Measurements from ENCODE around the gene RAPGEF4. TPM values are rescaled to one million over a fixed set of nuclear protein-coding genes. Genes with fewer than 3 reads are reported as not detected.

The RAPGEF4 gene
- total and polyA plus RNA-seq, 2 of the 13 experiments (the other 11 are each of a cell fraction or from before 2014, with no cell fraction given), result 0.78 to 0.91 TPM

DNA sequence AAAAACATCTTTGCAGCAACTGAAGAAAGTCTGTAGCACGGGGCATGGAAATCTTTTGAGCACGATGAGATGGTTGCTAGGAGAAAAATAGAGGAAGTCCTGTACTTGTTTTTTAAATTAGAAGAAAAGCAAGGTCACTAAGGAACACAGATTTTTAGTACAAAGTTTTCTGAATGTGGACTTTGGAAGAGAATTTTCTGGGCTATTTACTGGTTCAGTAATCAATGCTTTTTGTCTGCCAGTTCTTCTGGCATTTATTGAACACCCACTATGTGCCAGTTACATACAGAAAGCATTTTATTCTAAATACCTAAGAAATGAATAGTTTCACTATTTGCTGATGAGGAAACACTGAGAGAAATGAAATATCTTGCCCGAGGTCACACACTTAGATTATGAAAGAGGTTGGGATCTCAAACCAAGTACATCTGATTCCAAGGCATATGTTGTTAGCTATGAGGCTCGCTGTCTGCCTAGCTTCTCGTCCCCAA, 324.4 kb downstream of the RAPGEF4 start:
- no peaks in the 10 kb centered on the region for H4K20me1 ChIP-seq (ENCODE audit: insufficient read depth, low read length)
- H3K4me3 ChIP-seq (replicated peaks in 1 of 3; ENCODE audit: insufficient read depth in 1 of 3, low read depth in 2 of 3, low read length in 3 of 3), result no peak overlapping the region
- ChIA-PET POLR2A (no interaction called here), CTCF (ENCODE audit: low intra/inter-chr PET ratio, low total read pairs) (no interaction called here)
- H3K4me1 ChIP-seq (ENCODE audit: insufficient read depth, low read length), result peaks cover 44% of the 10 kb centered on the region
- no peak overlapping the region for H3K27ac ChIP-seq (ENCODE audit: extremely low read length, insufficient read depth, low read length)
- no TSS peak for BruUV-seq (replicated peaks)
- no peak overlapping the region for H2AFZ ChIP-seq (ENCODE audit: low read length)
- no peaks in the 10 kb centered on the region for H3K9me3 ChIP-seq (ENCODE audit: low read length)
- FAIRE-seq (no peak), DNase-seq (ENCODE audit: low spot score) (no peak), ATAC-seq (no peak)
- 34% methylated on average over 5 of the region's 5 CpGs for WGBS (ENCODE audit: low lambda C conversion rate)
- no peak overlapping the region for H3K4me2 ChIP-seq (ENCODE audit: low read depth, low read length)
- H3K9ac ChIP-seq (ENCODE audit: insufficient read depth, low read depth, low read length), result no peak overlapping the region
- in situ Hi-C loops (cut with HindIII; ENCODE audit: extremely low pct_ligation_motif_present, low pct_unique_long_range_greater_than_20kb) (no loop called here), intact Hi-C loops (cut with micrococcal nuclease; ENCODE audit: unreplicated experiment) (no loop called here)
- TF ChIP-seq, protein P1, sequence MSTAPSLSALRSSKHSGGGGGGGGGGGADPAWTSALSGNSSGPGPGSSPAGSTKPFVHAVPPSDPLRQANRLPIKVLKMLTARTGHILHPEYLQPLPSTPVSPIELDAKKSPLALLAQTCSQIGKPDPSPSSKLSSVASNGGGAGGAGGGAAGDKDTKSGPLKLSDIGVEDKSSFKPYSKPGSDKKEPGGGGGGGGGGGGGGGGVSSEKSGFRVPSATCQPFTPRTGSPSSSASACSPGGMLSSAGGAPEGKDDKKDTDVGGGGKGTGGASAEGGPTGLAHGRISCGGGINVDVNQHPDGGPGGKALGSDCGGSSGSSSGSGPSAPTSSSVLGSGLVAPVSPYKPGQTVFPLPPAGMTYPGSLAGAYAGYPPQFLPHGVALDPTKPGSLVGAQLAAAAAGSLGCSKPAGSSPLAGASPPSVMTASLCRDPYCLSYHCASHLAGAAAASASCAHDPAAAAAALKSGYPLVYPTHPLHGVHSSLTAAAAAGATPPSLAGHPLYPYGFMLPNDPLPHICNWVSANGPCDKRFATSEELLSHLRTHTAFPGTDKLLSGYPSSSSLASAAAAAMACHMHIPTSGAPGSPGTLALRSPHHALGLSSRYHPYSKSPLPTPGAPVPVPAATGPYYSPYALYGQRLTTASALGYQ (CRISPR knock-in tag; IDR thresholded peaks at IDR 0.05), result no peak
- TF ChIP-seq ZKSCAN1 (IDR thresholded peaks at IDR 0.05; ENCODE audit: low read length) (peak; percentile 97), KAT2B (IDR thresholded peaks at IDR 0.05; ENCODE audit: borderline replicate concordance, low read depth, low read length) (0 out of 2 replicates have a peak, but pooled peaks have one; percentile 4), GATAD2A (CRISPR knock-in tag; IDR thresholded peaks at IDR 0.05) (peak; percentile 38; the same call in 1 of the 2 replicates)
- TF ChIP-seq, protein P2, sequence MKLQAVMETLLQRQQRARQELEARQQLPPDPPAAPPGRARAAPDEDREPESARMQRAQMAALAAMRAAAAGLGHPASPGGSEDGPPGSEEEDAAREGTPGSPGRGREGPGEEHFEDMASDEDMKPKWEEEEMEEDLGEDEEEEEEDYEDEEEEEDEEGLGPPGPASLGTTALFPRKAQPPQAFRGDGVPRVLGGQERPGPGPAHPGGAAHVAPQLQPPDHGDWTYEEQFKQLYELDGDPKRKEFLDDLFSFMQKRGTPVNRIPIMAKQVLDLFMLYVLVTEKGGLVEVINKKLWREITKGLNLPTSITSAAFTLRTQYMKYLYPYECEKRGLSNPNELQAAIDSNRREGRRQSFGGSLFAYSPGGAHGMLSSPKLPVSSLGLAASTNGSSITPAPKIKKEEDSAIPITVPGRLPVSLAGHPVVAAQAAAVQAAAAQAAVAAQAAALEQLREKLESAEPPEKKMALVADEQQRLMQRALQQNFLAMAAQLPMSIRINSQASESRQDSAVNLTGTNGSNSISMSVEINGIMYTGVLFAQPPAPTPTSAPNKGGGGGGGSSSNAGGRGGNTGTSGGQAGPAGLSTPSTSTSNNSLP (IDR thresholded peaks at IDR 0.05; ENCODE audit: low read depth, low read length), result 0 out of 2 replicates have a peak, but pooled peaks have one; percentile 6
- H3K27me3 ChIP-seq (ENCODE audit: control insufficient read depth in 1 of 2, insufficient read depth in 2 of 2, low read length in 2 of 2), result no peaks in the 10 kb centered on the region
- H3K79me2 ChIP-seq (ENCODE audit: insufficient read depth, low read length), result no peaks in the 10 kb centered on the region
- H3K36me3 ChIP-seq (replicated peaks in 1 of 2; ENCODE audit: control insufficient read depth in 1 of 2, insufficient read depth in 2 of 2, low read length in 2 of 2), result no peaks in the 10 kb centered on the region

Measured in HepG2 (cell line).